KMS-11 (cell line): ENCODE data around the gene TDRD9.

ENCODE experiments used
- H2AFZ ChIP-seq: fragments of 200-600 bp; sonication (generic); 2 replicates; pipeline ENCODE4 v1.6.1; 2016; ENCODE audit warnings: antibody characterized with exemption, mixed run types, low read depth
- H3K27ac ChIP-seq: fragments of 200-600 bp; sonication (generic); 2 replicates; pipeline ENCODE4 v1.6.1; 2016; ENCODE audit warnings: mild to moderate bottlenecking, mixed run types
- H3K27me3 ChIP-seq: fragments of 200-600 bp; sonication (generic); 2 replicates; pipeline ENCODE4 v1.6.1; 2017; ENCODE audit warnings: mild to moderate bottlenecking, low read depth, mixed run types, moderate library complexity; ENCODE audit not compliant: insufficient read depth
- H3K36me3 ChIP-seq: fragments of 200-600 bp; sonication (generic); 2 replicates; pipeline ENCODE4 v1.6.1; 2017; ENCODE audit warnings: mild to moderate bottlenecking, mixed run types; ENCODE audit not compliant: insufficient read depth
- H3K4me1 ChIP-seq: fragments of 200-600 bp; sonication (generic); 2 replicates; pipeline ENCODE4 v1.6.1; 2016; ENCODE audit warnings: mild to moderate bottlenecking, low read depth, mixed run types; ENCODE audit not compliant: poor library complexity, severe bottlenecking
- H3K4me2 ChIP-seq: fragments of 200-600 bp; sonication (generic); 2 replicates; pipeline ENCODE4 v1.7.0; 2016; ENCODE audit warnings: mild to moderate bottlenecking, mixed run types
- H3K4me3 ChIP-seq: fragments of 200-600 bp; sonication (generic); IDR thresholded peaks from 2 replicates; pipeline ENCODE4 v1.6.1; 2017; ENCODE audit warnings: low read depth, low read length, mixed read lengths; ENCODE audit not compliant: insufficient read depth
- H3K79me2 ChIP-seq: fragments of 200-600 bp; sonication (generic); 2 replicates; pipeline ENCODE4 v1.6.1; 2016; ENCODE audit warnings: low read depth, mixed run types; ENCODE audit not compliant: insufficient read depth
- H3K9ac ChIP-seq: fragments of 200-600 bp; sonication (generic); 2 replicates; pipeline ENCODE4 v1.6.1; 2016; ENCODE audit warnings: mild to moderate bottlenecking, mixed run types
- H4K20me1 ChIP-seq: fragments of 200-600 bp; sonication (generic); 2 replicates; pipeline ENCODE4 v1.6.1; 2016; ENCODE audit warnings: mild to moderate bottlenecking, mixed run types; ENCODE audit not compliant: insufficient read depth
- TF ChIP-seq, protein P1 (sequence below): fragments of 200-600 bp; sonication (generic); conservative IDR thresholded peaks from 2 replicates; pipeline ENCODE4 v1.6.1; 2017; ENCODE audit warnings: low read depth, mild to moderate bottlenecking, antibody characterized with exemption, low read length, moderate library complexity, mixed read lengths

TDRD9 gene

DNA sequence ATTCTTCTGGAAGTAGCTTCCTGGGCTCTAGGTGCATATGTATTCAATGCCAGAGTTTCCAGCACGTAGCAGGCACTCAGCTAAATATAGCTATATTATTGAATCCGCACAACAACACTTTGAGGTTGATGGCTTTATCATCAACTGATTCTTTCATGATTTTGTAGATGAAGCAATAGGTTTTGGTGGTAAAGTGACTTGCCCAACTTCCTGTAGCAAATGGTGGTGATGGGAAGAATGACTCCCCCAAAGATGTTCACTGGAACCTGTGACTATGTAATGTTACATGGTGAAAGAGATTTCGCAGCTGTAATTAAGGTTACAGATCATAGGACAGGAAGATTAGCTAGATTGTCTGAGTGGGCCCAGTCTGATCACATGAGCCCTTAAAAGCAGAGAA, 3.2 kb downstream of the TDRD9 start:
- Histone ChIP-seq H3K79me2 (no peaks in the 10 kb centered on the region), H4K20me1 (no peaks in the 10 kb centered on the region), H3K4me2 (no peak overlapping the region), H2AFZ (no peak overlapping the region), H3K9ac (no peak overlapping the region), H3K27me3 (no peaks in the 10 kb centered on the region), H3K27ac (no peak overlapping the region), H3K4me1 (no peaks in the 10 kb centered on the region), H3K36me3 (no peaks in the 10 kb centered on the region), H3K4me3 (no peak overlapping the region)
- TF ChIP-seq, protein P1, sequence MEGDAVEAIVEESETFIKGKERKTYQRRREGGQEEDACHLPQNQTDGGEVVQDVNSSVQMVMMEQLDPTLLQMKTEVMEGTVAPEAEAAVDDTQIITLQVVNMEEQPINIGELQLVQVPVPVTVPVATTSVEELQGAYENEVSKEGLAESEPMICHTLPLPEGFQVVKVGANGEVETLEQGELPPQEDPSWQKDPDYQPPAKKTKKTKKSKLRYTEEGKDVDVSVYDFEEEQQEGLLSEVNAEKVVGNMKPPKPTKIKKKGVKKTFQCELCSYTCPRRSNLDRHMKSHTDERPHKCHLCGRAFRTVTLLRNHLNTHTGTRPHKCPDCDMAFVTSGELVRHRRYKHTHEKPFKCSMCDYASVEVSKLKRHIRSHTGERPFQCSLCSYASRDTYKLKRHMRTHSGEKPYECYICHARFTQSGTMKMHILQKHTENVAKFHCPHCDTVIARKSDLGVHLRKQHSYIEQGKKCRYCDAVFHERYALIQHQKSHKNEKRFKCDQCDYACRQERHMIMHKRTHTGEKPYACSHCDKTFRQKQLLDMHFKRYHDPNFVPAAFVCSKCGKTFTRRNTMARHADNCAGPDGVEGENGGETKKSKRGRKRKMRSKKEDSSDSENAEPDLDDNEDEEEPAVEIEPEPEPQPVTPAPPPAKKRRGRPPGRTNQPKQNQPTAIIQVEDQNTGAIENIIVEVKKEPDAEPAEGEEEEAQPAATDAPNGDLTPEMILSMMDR = no peak

GRCh38 chr14:103932791-103933490, 4.7 kb downstream of the TDRD9 start:
- H2AFZ ChIP-seq = no peak overlapping the region
- H3K9ac ChIP-seq = no peak overlapping the region
- H3K27ac ChIP-seq = no peak overlapping the region
- H3K79me2 ChIP-seq = no peaks in the 10 kb centered on the region
- no peaks in the 10 kb centered on the region for H3K4me1 ChIP-seq
- H3K36me3 ChIP-seq = no peaks in the 10 kb centered on the region
- TF ChIP-seq, protein P1 = no peak
- H3K4me3 ChIP-seq = no peak overlapping the region
- no peaks in the 10 kb centered on the region for H4K20me1 ChIP-seq
- H3K27me3 ChIP-seq = no peaks in the 10 kb centered on the region
- no peak overlapping the region for H3K4me2 ChIP-seq

DNA sequence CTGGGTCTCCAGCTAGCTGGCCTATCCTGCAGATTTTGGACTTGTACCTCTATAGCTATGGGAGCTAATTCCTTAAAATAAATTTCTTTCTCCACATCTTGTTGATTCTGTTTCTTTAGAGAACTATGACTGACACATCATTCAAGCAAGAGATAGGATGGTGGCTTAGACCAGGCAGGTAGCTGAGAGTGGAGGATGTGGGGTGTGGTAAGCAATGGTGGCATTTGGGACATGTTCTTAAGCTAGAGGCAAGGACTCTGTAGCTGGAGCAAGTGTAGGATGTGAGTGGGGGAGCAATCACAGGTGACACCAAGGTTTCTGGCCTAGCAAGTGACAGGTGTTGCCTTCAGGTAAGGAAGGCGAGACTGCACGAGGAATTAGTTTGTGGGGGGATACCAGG, 6.8 kb downstream of the TDRD9 start:
- H3K27me3 ChIP-seq = no peaks in the 10 kb centered on the region
- H3K27ac ChIP-seq = no peak overlapping the region
- H2AFZ ChIP-seq = no peak overlapping the region
- H3K36me3 ChIP-seq = no peaks in the 10 kb centered on the region
- H4K20me1 ChIP-seq = no peaks in the 10 kb centered on the region
- no peaks in the 10 kb centered on the region for H3K79me2 ChIP-seq
- TF ChIP-seq, protein P1 = no peak
- no peaks in the 10 kb centered on the region for H3K4me1 ChIP-seq
- no peak overlapping the region for H3K4me3 ChIP-seq
- H3K4me2 ChIP-seq = no peak overlapping the region
- no peak overlapping the region for H3K9ac ChIP-seq

GRCh38 chr14:103941462-103941861, 13.2 kb downstream of the TDRD9 start:
- Histone ChIP-seq H3K27ac (no peak overlapping the region), H3K4me2 (no peak overlapping the region), H3K4me1 (no peaks in the 10 kb centered on the region), H3K4me3 (no peak overlapping the region), H3K9ac (no peak overlapping the region), H3K79me2 (no peaks in the 10 kb centered on the region), H4K20me1 (no peaks in the 10 kb centered on the region), H3K27me3 (no peaks in the 10 kb centered on the region), H2AFZ (no peak overlapping the region), H3K36me3 (no peaks in the 10 kb centered on the region)
- TF ChIP-seq, protein P1 = no peak
